HCT116 (cell line): ENCODE measurements around the gene FGFR3. TPM values are rescaled to one million over a fixed set of nuclear protein-coding genes. Genes with fewer than 3 reads are reported as not detected.

Source experiments
- ATAC-seq: fragments of 200-7000 bp; cut with Tn5 transposase; 2 replicates; pipeline ENCODE4 v1.9.1; 2020; ENCODE audit warnings: mild to moderate bottlenecking, moderate library complexity
- BruUV-seq: library from RNA; stranded (reverse); fragments of 400-500 nt; replicated peaks from 2 replicates; lab custom pipeline; 2021; lab: Mats Ljungman, UMichigan
- CTCF ChIA-PET: fragments of 300-600 bp; sonication (Branson Sonifier 250); formaldehyde crosslinking; loops from one replicate; lab custom pipeline; 2021; ENCODE audit warnings: antibody characterized with exemption; lab: Charles Lee
- POLR2A ChIA-PET: fragments of 300-600, 350-600 bp; sonication (Branson Sonifier 250); formaldehyde crosslinking; loops from one replicate; lab custom pipeline; 2021; ENCODE audit warnings: antibody characterized with exemption; lab: Charles Lee
- RAD21 ChIA-PET, 2 experiments: fragments of 300-600 bp; sonication (Branson Sonifier 250); formaldehyde crosslinking; loops; one replicate each; lab custom pipeline; 2023; ENCODE audit warnings: low total read pairs in 2 of 2; ENCODE audit not compliant: uncharacterized antibody in 2 of 2, unreplicated experiment in 2 of 2, low non-redundant PET in 1 of 2; lab: Charles Lee
- DNase-seq: peaks from one replicate; pipeline ENCODE4 v3.0.0-alpha.2; 2010; ENCODE audit warnings: low read depth, low spot score
- H2AFZ ChIP-seq: fragments of 200-600 bp; shearing (Covaris generic), sonication (generic); 2 replicates; pipeline ENCODE4 v1.6.1; 2017; ENCODE audit warnings: low read depth, mixed run types, mixed read lengths, antibody characterized with exemption, low read length; ENCODE audit not compliant: poor library complexity, severe bottlenecking
- H3K27ac ChIP-seq: 2 replicates; pipeline ENCODE4 v1.5.1; 2012; ENCODE audit warnings: low read depth, low read length
- H3K27me3 ChIP-seq: fragments of 200-600 bp; sonication (generic); 2 replicates; pipeline ENCODE4 v1.6.1; 2016; ENCODE audit warnings: mixed run types, low read length, mixed read lengths; ENCODE audit not compliant: insufficient read depth
- H3K36me3 ChIP-seq, 2 experiments: fragments of 200-500 bp in 1 of 2; fragments of 200-600 bp in 1 of 2; sonication (Bioruptor generic) in 1 of 2; sonication (generic) in 1 of 2; 2 replicates each; pipeline versions ENCODE4 v1.5.1 to v1.6.1; 2014 to 2016; ENCODE audit warnings: low read length in 2 of 2, inconsistent platforms in 1 of 2, mixed read lengths in 1 of 2, mixed run types in 1 of 2; ENCODE audit not compliant: insufficient read depth in 2 of 2, control insufficient read depth in 1 of 2
- H3K4me1 ChIP-seq, 2 experiments: fragments of 200-600 bp in 1 of 2; sonication (generic) in 1 of 2; 2 replicates each; pipeline versions ENCODE4 v1.5.1 to v1.6.1; 2012 to 2017; ENCODE audit warnings: low read length in 2 of 2, inconsistent platforms in 1 of 2, mild to moderate bottlenecking in 1 of 2, mixed read lengths in 1 of 2, mixed run types in 1 of 2, moderate library complexity in 1 of 2; ENCODE audit not compliant: insufficient read depth in 2 of 2, control insufficient read depth in 1 of 2
- H3K4me2 ChIP-seq: fragments of 200-600 bp; sonication (generic); 2 replicates; pipeline ENCODE4 v1.6.1; 2017; ENCODE audit warnings: mixed run types, low read length, mixed read lengths
- H3K4me3 ChIP-seq, 2 experiments: fragments of 200-600 bp in 1 of 2; sonication (generic) in 1 of 2; replicated peaks in 1 of 2; 2 replicates each; pipeline ENCODE4 v1.5.1; 2011 to 2016; ENCODE audit warnings: low read length in 2 of 2, control low read depth in 1 of 2, low read depth in 1 of 2, mild to moderate bottlenecking in 1 of 2, mixed read lengths in 1 of 2, mixed run types in 1 of 2
- H3K79me2 ChIP-seq: fragments of 200-600 bp; sonication (generic); 2 replicates; pipeline ENCODE4 v1.6.1; 2017; ENCODE audit warnings: mild to moderate bottlenecking, mixed run types, low read length, moderate library complexity, mixed read lengths; ENCODE audit not compliant: insufficient read depth
- H3K9ac ChIP-seq: fragments of 200-600 bp; sonication (generic); 2 replicates; pipeline ENCODE4 v1.6.1; 2016; ENCODE audit warnings: low read length, mixed read lengths
- H3K9me2 ChIP-seq: fragments of 200-600 bp; sonication (generic), shearing (Covaris generic); 2 replicates; pipeline ENCODE4 v1.6.1; 2017; ENCODE audit warnings: mixed run types, mild to moderate bottlenecking, moderate library complexity; ENCODE audit not compliant: insufficient read depth
- H3K9me3 ChIP-seq, 2 experiments: fragments of 200-500 bp in 1 of 2; fragments of 200-600 bp in 1 of 2; sonication (Bioruptor generic) in 1 of 2; sonication (generic) in 1 of 2; 2 replicates each; pipeline ENCODE4 v1.6.1; 2014 to 2017; ENCODE audit warnings: low read length in 2 of 2, mixed read lengths in 2 of 2, inconsistent platforms in 1 of 2, low read depth in 1 of 2, mild to moderate bottlenecking in 1 of 2, mixed run types in 1 of 2, moderate library complexity in 1 of 2; ENCODE audit not compliant: control insufficient read depth in 1 of 2, insufficient read depth in 1 of 2
- H4K20me1 ChIP-seq: fragments of 200-600 bp; sonication (generic), shearing (Covaris generic); 2 replicates; pipeline ENCODE4 v1.6.1; 2017; ENCODE audit warnings: mixed run types, mild to moderate bottlenecking, moderate library complexity; ENCODE audit not compliant: insufficient read depth
- EZH2 ChIP-seq: fragments of 200-600 bp; sonication (generic); IDR thresholded peaks from 2 replicates; pipeline ENCODE4 v1.6.1; 2017; ENCODE audit warnings: antibody characterized with exemption, mixed run types
- EZH2phosphoT487 ChIP-seq: fragments of 200-600 bp; IDR thresholded peaks from 2 replicates; pipeline ENCODE4 v1.6.1; 2018; ENCODE audit warnings: antibody characterized with exemption, borderline replicate concordance
- MAX ChIP-seq: IDR thresholded peaks from 2 replicates; pipeline ENCODE4 v1.6.1; 2012
- TCF7L2 ChIP-seq: IDR thresholded peaks from 2 replicates; pipeline ENCODE4 v1.7.0; 2011; ENCODE audit warnings: borderline replicate concordance, inconsistent platforms; ENCODE audit not compliant: insufficient read depth, insufficient read length; ENCODE audit errors: extremely low read depth
- ZBTB33 ChIP-seq: IDR thresholded peaks from 2 replicates; pipeline ENCODE4 v1.6.1; 2011; ENCODE audit warnings: mild to moderate bottlenecking, low read length, moderate library complexity; ENCODE audit not compliant: insufficient replicate concordance; ENCODE audit errors: extremely low read depth
- ZFX ChIP-seq: fragments of 450-650 bp; IDR thresholded peaks from 2 replicates; pipeline ENCODE4 v1.6.1; 2017
- ZNF274 ChIP-seq: fragments of 200-500 bp; sonication (Bioruptor generic); IDR thresholded peaks from 2 replicates; pipeline ENCODE4 v1.6.1; 2014; ENCODE audit warnings: mild to moderate bottlenecking, low read depth, low read length, inconsistent platforms
- intact Hi-C: fragments of 100-400 bp; cut with micrococcal nuclease; formaldehyde crosslinking; loops from 2 replicates; pipeline ENCODE4 v1.10.0; 2022
- total RNA-seq: library from RNA; stranded (reverse); gene quantifications from one replicate; pipeline ENCODE4 v1.2.1, GENCODE V29; 2021; ENCODE audit not compliant: unreplicated experiment
- TF ChIP-seq, protein P1 (sequence below): IDR thresholded peaks from 2 replicates; pipeline ENCODE4 v1.6.1; 2012; ENCODE audit warnings: low read depth

Gene FGFR3
- total RNA-seq, 1 experiment from 2014 or later: 31.7 TPM

DNA sequence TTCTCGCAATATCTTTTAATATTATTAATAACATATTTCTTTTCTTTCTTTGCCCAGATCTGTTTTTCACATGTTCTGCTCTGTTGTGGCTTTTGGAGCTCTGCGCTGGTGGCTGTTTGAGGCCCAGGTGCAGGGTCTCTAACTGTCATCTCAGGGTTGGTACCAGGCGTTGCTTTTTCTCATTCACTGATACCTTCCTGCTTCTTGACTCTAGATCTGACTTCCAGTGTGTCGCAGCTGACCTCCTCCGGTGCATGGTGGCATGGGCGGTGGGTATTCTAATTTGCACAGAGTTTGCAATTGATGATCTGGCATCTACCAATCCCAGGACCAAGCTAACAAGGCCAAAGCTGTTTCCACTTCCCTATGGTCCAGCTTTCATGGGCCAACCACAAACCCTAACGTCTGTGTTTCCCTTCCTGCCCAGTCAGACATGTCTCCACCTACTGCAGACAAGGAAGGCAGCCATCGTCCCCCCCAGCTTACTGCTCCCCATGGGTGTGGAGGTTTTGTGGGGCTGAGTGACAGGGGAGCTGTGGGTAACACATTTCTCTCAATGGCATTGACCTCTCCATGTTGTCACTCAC is 37.6 kb downstream of the FGFR3 start:
- Histone ChIP-seq H3K4me1 (no peaks in the 10 kb centered on the region), H3K9ac (no peak overlapping the region), H3K79me2 (peaks cover 4% of the 10 kb centered on the region; the same call in 1 of the 2 replicates), H4K20me1 (no peaks in the 10 kb centered on the region), H3K4me3 (no peak overlapping the region), H3K36me3 (peaks cover 23 to 33% of the 10 kb centered on the region in 2 experiments; a peak in 3 of 4 replicates), H3K27ac (no peak overlapping the region), H3K9me2 (no peaks in the 10 kb centered on the region)
- BruUV-seq: no TSS peak
- DNase-seq (no peak), ATAC-seq (no peak)
- ChIA-PET POLR2A (no interaction called here), RAD21 (no interaction called here)
- TF ChIP-seq ZBTB33 (no peak), EZH2 (no peak), ZFX (no peak), EZH2phosphoT487 (no peak), TCF7L2 (no peak)
- TF ChIP-seq, all 23 proteins: peak for 0
- intact Hi-C loops: no loop called here
- Histone ChIP-seq H3K9me3 (no peaks in the 10 kb centered on the region), H3K27me3 (no peaks in the 10 kb centered on the region), H2AFZ (no peak overlapping the region), H3K4me2 (no peak overlapping the region)
- CTCF ChIA-PET: no interaction called here

DNA sequence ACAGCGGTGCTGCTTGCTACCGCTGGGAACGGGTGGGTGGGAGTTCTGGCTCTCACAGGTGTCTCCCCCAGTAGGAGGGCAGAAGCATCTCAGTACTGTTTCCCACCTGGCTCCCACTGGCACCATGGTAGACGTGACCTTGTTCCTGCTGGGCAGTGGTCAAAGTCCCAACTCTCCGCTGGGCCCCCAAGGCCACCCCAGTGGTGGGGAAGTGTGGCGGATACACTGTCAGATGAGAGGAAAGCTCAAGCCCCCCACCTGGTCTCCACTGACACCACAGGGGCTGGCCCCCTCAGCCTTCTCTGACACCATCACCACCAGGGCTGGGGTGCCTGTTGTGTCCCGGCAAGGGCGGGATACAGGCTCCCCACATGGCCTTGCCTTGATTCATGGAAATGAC is 38.2 kb downstream of the FGFR3 start:
- H3K4me3 ChIP-seq: no peak overlapping the region
- ATAC-seq (no peak), DNase-seq (no peak)
- H4K20me1 ChIP-seq: no peaks in the 10 kb centered on the region
- no peak overlapping the region for H3K4me2 ChIP-seq
- ChIA-PET CTCF (no interaction called here), POLR2A (no interaction called here), RAD21 (no interaction called here)
- peaks cover 4% of the 10 kb centered on the region; the same call in 1 of the 2 replicates for H3K79me2 ChIP-seq
- H3K9me3 ChIP-seq: no peaks in the 10 kb centered on the region
- no TSS peak for BruUV-seq
- peaks cover 20 to 34% of the 10 kb centered on the region in 2 experiments; a peak in 3 of 4 replicates for H3K36me3 ChIP-seq
- no peak overlapping the region for H3K27ac ChIP-seq
- intact Hi-C loops: no loop called here
- no peaks in the 10 kb centered on the region for H3K4me1 ChIP-seq
- TF ChIP-seq ZNF274 (no peak), ZBTB33 (no peak), MAX (no peak)
- TF ChIP-seq, protein P1, sequence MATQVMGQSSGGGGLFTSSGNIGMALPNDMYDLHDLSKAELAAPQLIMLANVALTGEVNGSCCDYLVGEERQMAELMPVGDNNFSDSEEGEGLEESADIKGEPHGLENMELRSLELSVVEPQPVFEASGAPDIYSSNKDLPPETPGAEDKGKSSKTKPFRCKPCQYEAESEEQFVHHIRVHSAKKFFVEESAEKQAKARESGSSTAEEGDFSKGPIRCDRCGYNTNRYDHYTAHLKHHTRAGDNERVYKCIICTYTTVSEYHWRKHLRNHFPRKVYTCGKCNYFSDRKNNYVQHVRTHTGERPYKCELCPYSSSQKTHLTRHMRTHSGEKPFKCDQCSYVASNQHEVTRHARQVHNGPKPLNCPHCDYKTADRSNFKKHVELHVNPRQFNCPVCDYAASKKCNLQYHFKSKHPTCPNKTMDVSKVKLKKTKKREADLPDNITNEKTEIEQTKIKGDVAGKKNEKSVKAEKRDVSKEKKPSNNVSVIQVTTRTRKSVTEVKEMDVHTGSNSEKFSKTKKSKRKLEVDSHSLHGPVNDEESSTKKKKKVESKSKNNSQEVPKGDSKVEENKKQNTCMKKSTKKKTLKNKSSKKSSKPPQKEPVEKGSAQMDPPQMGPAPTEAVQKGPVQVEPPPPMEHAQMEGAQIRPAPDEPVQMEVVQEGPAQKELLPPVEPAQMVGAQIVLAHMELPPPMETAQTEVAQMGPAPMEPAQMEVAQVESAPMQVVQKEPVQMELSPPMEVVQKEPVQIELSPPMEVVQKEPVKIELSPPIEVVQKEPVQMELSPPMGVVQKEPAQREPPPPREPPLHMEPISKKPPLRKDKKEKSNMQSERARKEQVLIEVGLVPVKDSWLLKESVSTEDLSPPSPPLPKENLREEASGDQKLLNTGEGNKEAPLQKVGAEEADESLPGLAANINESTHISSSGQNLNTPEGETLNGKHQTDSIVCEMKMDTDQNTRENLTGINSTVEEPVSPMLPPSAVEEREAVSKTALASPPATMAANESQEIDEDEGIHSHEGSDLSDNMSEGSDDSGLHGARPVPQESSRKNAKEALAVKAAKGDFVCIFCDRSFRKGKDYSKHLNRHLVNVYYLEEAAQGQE: no peak
- H2AFZ ChIP-seq: no peak overlapping the region
- no peaks in the 10 kb centered on the region for H3K27me3 ChIP-seq
- H3K9ac ChIP-seq: no peak overlapping the region
- H3K9me2 ChIP-seq: no peaks in the 10 kb centered on the region
